B cell (primary cell): ENCODE data around the gene GTSF1L. TPM values are rescaled to one million over a fixed set of nuclear protein-coding genes. Genes with fewer than 3 reads are reported as not detected.

Experiments used
- ATAC-seq: fragments of 200-7000 bp; cut with Tn5 transposase; one replicate; pipeline ENCODE4 v1.10.0; 2021; ENCODE audit warnings: low read depth, mild to moderate bottlenecking, moderate number of reproducible peaks, moderate library complexity
- CTCF ChIA-PET: fragments of 350-600 bp; sonication (Branson Sonifier 250); formaldehyde crosslinking; loops from one replicate; lab custom pipeline; 2021; ENCODE audit warnings: antibody characterized with exemption, inconsistent platforms; lab: Charles Lee
- POLR2A ChIA-PET: fragments of 350-600 bp; sonication (Branson Sonifier 250); formaldehyde crosslinking; loops from one replicate; lab custom pipeline; 2021; ENCODE audit warnings: antibody characterized with exemption; lab: Charles Lee
- DNase-seq: peaks from one replicate; pipeline ENCODE4 v3.0.0; 2013
- H2AFZ ChIP-seq: 2 replicates; pipeline ENCODE4 v1.6.1; 2012; ENCODE audit warnings: mild to moderate bottlenecking, low read depth, low read length; ENCODE audit not compliant: insufficient read depth, poor library complexity, severe bottlenecking
- H3K27ac ChIP-seq, 2 donors: 1 replicate in 1 of 2; 2 replicates in 1 of 2; pipeline ENCODE4 v1.5.1; 2012 to 2013; ENCODE audit warnings: low read length in 2 of 2, mild to moderate bottlenecking in 2 of 2, moderate library complexity in 1 of 2
- H3K27me3 ChIP-seq, 4 experiments: fragments of 200-600 bp in 1 of 4; sonication (generic) in 1 of 4; replicated peaks in 1 of 4; 1 replicate in 2 of 4; 2 replicates in 2 of 4; pipeline versions ENCODE4 v1.6.1 to v1.7.0; 2013 to 2016; ENCODE audit warnings: low read length in 3 of 4, mild to moderate bottlenecking in 2 of 4, mixed read lengths in 1 of 4, moderate library complexity in 1 of 4; ENCODE audit not compliant: insufficient read depth in 4 of 4, control insufficient read depth in 3 of 4; ENCODE audit errors: control extremely low read depth in 1 of 4
- H3K36me3 ChIP-seq, 2 experiments: replicated peaks in 1 of 2; 1 replicate in 1 of 2; 2 replicates in 1 of 2; pipeline versions ENCODE4 v1.6.1 to v1.7.1; 2013; ENCODE audit warnings: low read length in 1 of 2; ENCODE audit not compliant: insufficient read depth in 2 of 2, control insufficient read depth in 1 of 2; ENCODE audit errors: control extremely low read depth in 1 of 2, extremely low read depth in 1 of 2
- H3K4me1 ChIP-seq, 2 donors: fragments of 200-600 bp in 1 of 2; sonication (generic) in 1 of 2; 1 replicate in 1 of 2; 2 replicates in 1 of 2; pipeline versions ENCODE4 v1.5.1 to v1.6.1; 2013 to 2017; ENCODE audit warnings: low read length in 2 of 2; ENCODE audit not compliant: control insufficient read depth in 2 of 2, insufficient read depth in 2 of 2
- H3K4me2 ChIP-seq: replicated peaks from 2 replicates; pipeline ENCODE3; 2012; ENCODE audit warnings: mild to moderate bottlenecking, low read depth, low read length; ENCODE audit not compliant: poor library complexity, severe bottlenecking
- H3K4me3 ChIP-seq, 5 experiments: fragments of 200-600 bp in 1 of 5; sonication (generic) in 1 of 5; 1 replicate in 3 of 5; 2 replicates in 2 of 5; pipeline versions ENCODE4 v1.5.1 to v1.7.0; 2011 to 2016; ENCODE audit warnings: low read length in 4 of 5, mild to moderate bottlenecking in 4 of 5, low read depth in 2 of 5, control low read depth in 1 of 5, moderate library complexity in 1 of 5; ENCODE audit not compliant: insufficient read depth in 1 of 5; ENCODE audit errors: control extremely low read depth in 1 of 5, extremely low read depth in 1 of 5
- H3K79me2 ChIP-seq: fragments of 200-600 bp; sonication (generic); one replicate; pipeline ENCODE4 v1.6.0; 2016; ENCODE audit warnings: low read length; ENCODE audit not compliant: control insufficient read depth, insufficient read depth
- H3K9ac ChIP-seq: fragments of 200-600 bp; sonication (generic); 2 replicates; pipeline ENCODE4 v1.6.1; 2017; ENCODE audit warnings: mild to moderate bottlenecking, low read length, moderate library complexity
- H3K9me3 ChIP-seq, 3 donors: one replicate each; pipeline versions ENCODE4 v1.6.1 to v1.7.1; 2013; ENCODE audit warnings: low read length in 2 of 3; ENCODE audit not compliant: control insufficient read depth in 2 of 3, insufficient read depth in 1 of 3; ENCODE audit errors: control extremely low read depth in 1 of 3
- H4K20me1 ChIP-seq: 2 replicates; pipeline ENCODE4 v1.6.0; 2012; ENCODE audit warnings: mild to moderate bottlenecking, low read length; ENCODE audit not compliant: insufficient read depth, control insufficient read depth, poor library complexity, severe bottlenecking
- H3K27ac Mint-ChIP-seq: one replicate; pipeline ENCODE4 v1.8.0; 2021; ENCODE audit warnings: mixed read lengths
- H3K27me3 Mint-ChIP-seq: one replicate; pipeline ENCODE4 v1.8.0; 2021; ENCODE audit warnings: mixed read lengths
- H3K4me1 Mint-ChIP-seq: one replicate; pipeline ENCODE4 v1.8.0; 2021; ENCODE audit warnings: mixed read lengths
- H3K4me3 Mint-ChIP-seq: one replicate; pipeline ENCODE4 v1.8.0; 2021; ENCODE audit warnings: mixed read lengths
- H3K9me3 Mint-ChIP-seq: one replicate; pipeline ENCODE4 v1.8.0; 2022; ENCODE audit warnings: mixed read lengths; ENCODE audit not compliant: insufficient read depth
- CTCF ChIP-seq: fragments of 200-600 bp; IDR thresholded peaks from one replicate; pipeline ENCODE4 v1.8.0; 2022; ENCODE audit warnings: antibody characterized with exemption, mild to moderate bottlenecking
- EZH2 ChIP-seq: IDR thresholded peaks from 2 replicates; pipeline ENCODE4 v1.6.1; 2012; ENCODE audit warnings: borderline replicate concordance, low read depth, mild to moderate bottlenecking, moderate library complexity, low read length; ENCODE audit not compliant: insufficient read depth, poor library complexity, severe bottlenecking
- WGBS: methylation state at CpG from one replicate; pipeline ENCODE4 v1.1.5; 2013; ENCODE audit warnings: missing lambda C conversion rate; ENCODE audit not compliant: insufficient coverage; 5-methylcytosine and 5-hydroxymethylcytosine counted together
- intact Hi-C: fragments of 100-400 bp; cut with micrococcal nuclease; formaldehyde crosslinking; loops from one replicate; pipeline ENCODE4 v1.10.0; 2022
- polyA plus RNA-seq: library from polyadenylated mRNA; depleted of rRNA; stranded (reverse); fragments of >200 nt; gene quantifications from 2 replicates; pipeline ENCODE4 v1.2.3, GENCODE V29; 2012
- total RNA-seq, 2 donors: library from RNA; stranded (reverse); fragments of 120-200 nt in 1 of 2; gene quantifications; 1 replicate in 1 of 2; 2 replicates in 1 of 2; pipeline versions ENCODE4 v1.2.3 to v1.2.4, GENCODE V29; 2013 to 2022

Gene GTSF1L
- total and polyA plus RNA-seq, 2 donors (not counting 1 experiment from before 2014, with no cell fraction given): 0.84 to 1.5 TPM

GRCh38 chr20:43752561-43753301 lies 25.9 kb upstream of the GTSF1L start:
- intact Hi-C loops: loop anchor here (5.0 kb wide), 1 partner anchor 440 kb away; no protein-coding TSS in a partner anchor
- Histone ChIP-seq H3K36me3 (no peaks in the 10 kb centered on the region), H3K4me2 (peak overlapping the region; percentile 34), H3K79me2 (no peaks in the 10 kb centered on the region), H2AFZ (no peak overlapping the region), H3K9me3 (no peaks in the 10 kb centered on the region), H3K27me3 (no peaks in the 10 kb centered on the region), H3K4me1 (peaks cover 28 to 33% of the 10 kb centered on the region in 2 donors), H3K27ac (no peak overlapping the region), H4K20me1 (no peaks in the 10 kb centered on the region), H3K4me3 (no peak overlapping the region), H3K9ac (no peak overlapping the region)
- peak; percentile 12 for ATAC-seq
- Mint-ChIP-seq H3K27me3 (no peaks in the 10 kb centered on the region), H3K27ac (peak overlapping the region; percentile 3), H3K4me1 (peaks cover 33% of the 10 kb centered on the region), H3K4me3 (peak overlapping the region; percentile 34), H3K9me3 (no peaks in the 10 kb centered on the region)
- no peak for TF ChIP-seq EZH2
- no peak for TF ChIP-seq CTCF
- POLR2A ChIA-PET: no interaction called here
- CTCF ChIA-PET: interaction anchor here (1.2 to 6.4 kb wide), 2 partner anchors 25 to 328 kb away, joined by 4 to 135 read pairs; no protein-coding TSS in a partner anchor
- WGBS: 14% methylated on average over 8 of the region's 13 CpGs
- DNase-seq: peak; percentile 30

- peak overlapping the region; percentile 34 for H3K4me2 ChIP-seq
- ChIA-PET CTCF (interaction anchor here (0.8 to 6.4 kb wide), 4 partner anchors 10 to 1044 kb away, joined by 4 to 135 read pairs (median 6); no protein-coding TSS in a partner anchor), POLR2A (no interaction called here)
- ATAC-seq (no peak), DNase-seq (no peak)
- no peak overlapping the region for H3K9ac ChIP-seq
- Mint-ChIP-seq H3K9me3 (no peaks in the 10 kb centered on the region), H3K27ac (peak overlapping the region; percentile 3), H3K4me3 (peak overlapping the region; percentile 34), H3K27me3 (no peaks in the 10 kb centered on the region), H3K4me1 (peaks cover 33% of the 10 kb centered on the region)
- no peaks in the 10 kb centered on the region for H3K36me3 ChIP-seq
- no peak overlapping the region for H2AFZ ChIP-seq
- intact Hi-C loops: loop anchor here (5.0 kb wide), 1 partner anchor 440 kb away; no protein-coding TSS in a partner anchor
- H3K27me3 ChIP-seq: no peaks in the 10 kb centered on the region
- peaks cover 28 to 33% of the 10 kb centered on the region in 2 donors for H3K4me1 ChIP-seq
- TF ChIP-seq EZH2 (no peak), CTCF (no peak)
- H3K79me2 ChIP-seq: no peaks in the 10 kb centered on the region
- H4K20me1 ChIP-seq: no peaks in the 10 kb centered on the region
- no peak overlapping the region for H3K4me3 ChIP-seq
- no peaks in the 10 kb centered on the region for H3K9me3 ChIP-seq
- no peak overlapping the region for H3K27ac ChIP-seq
- 60% methylated on average over 2 of the region's 4 CpGs for WGBS
Measured at GRCh38 chr20:43752051-43752360, 25.2 kb upstream of the GTSF1L start.
